ENCODE measurements around the gene CALHM4. TPM values are rescaled to one million over a fixed set of nuclear protein-coding genes. Genes with fewer than 3 reads are reported as not detected.

CALHM4 gene, protein sequence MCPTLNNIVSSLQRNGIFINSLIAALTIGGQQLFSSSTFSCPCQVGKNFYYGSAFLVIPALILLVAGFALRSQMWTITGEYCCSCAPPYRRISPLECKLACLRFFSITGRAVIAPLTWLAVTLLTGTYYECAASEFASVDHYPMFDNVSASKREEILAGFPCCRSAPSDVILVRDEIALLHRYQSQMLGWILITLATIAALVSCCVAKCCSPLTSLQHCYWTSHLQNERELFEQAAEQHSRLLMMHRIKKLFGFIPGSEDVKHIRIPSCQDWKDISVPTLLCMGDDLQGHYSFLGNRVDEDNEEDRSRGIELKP
- total RNA-seq (2014; rRNA removed; shearing (Covaris generic)), result not detected in 2 replicates
- total RNA-seq (2022), result not detected in 2 replicates
- Bru-seq, nascent RNA, result not detected
- BruChase-seq, experiment 1, labeled RNA remaining after a 6-hour chase, result not detected
- BruChase-seq, experiment 2, labeled RNA remaining after a 2-hour chase, result percentile 5 among the genes with signal in this experiment
- long read RNA-seq, result 0 reads

DNA sequence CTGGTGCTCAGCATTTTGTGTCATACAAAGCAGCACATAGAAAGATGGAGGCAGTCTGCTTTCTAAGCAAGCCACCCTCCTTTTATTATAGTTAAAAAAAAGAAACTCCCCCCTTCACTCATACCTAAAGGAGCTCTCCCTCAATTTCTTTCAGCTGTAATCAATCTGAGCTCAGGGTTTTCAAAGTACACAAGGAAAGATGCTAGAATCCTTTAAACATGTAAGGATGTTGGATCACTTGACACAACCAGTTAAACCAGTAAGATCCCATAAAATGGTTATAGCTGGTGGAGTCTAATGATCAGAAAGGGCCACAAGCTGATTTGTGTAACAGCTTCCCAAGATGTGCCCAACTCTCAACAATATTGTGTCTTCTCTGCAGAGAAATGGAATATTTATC, at the start of gene CALHM4:
Gene CALHM4 (plus strand): TSS at position 301 of the 400 bp plus-strand sequence. CDS start 43 bp downstream, at position 344.
- Histone ChIP-seq H3K9me2 (ENCODE audit: insufficient read depth, low read length) (no peaks in the 10 kb centered on the region), H3K4me1 (ENCODE audit: insufficient read depth, low read length, poor library complexity, severe bottlenecking) (no peaks in the 10 kb centered on the region), H3K36me3 (ENCODE audit: insufficient read depth, low read length) (no peaks in the 10 kb centered on the region), H3K79me2 (ENCODE audit: insufficient read depth, low read depth, low read length) (no peaks in the 10 kb centered on the region), H3K27ac (ENCODE audit: low read depth, low read length, poor library complexity, severe bottlenecking) (no peak within 1 kb of the TSS), H2AFZ (ENCODE audit: low read length) (no peak within 1 kb of the TSS), H4K20me1 (ENCODE audit: insufficient read depth, low read length) (no peaks in the 10 kb centered on the region), H3K4me3 (ENCODE audit: low read depth, low read length, poor library complexity, severe bottlenecking) (no peak within 1 kb of the TSS), H3K9me3 (ENCODE audit: low read length) (no peaks in the 10 kb centered on the region), H3K4me2 (ENCODE audit: low read length) (no peak within 1 kb of the TSS)
- ChIA-PET POLR2A (interaction anchor here (0.5 to 1.0 kb wide), 2 partner anchors 10 to 201 kb away, joined by 3 to 5 read pairs; no protein-coding TSS in a partner anchor), CTCF (ENCODE audit: unreplicated experiment) (no interaction called here)
- no peak for TF ChIP-seq EZH2phosphoT487 (IDR thresholded peaks at IDR 0.05; ENCODE audit: borderline replicate concordance, low read depth, low read length)
- TF ChIP-seq, protein P1, sequence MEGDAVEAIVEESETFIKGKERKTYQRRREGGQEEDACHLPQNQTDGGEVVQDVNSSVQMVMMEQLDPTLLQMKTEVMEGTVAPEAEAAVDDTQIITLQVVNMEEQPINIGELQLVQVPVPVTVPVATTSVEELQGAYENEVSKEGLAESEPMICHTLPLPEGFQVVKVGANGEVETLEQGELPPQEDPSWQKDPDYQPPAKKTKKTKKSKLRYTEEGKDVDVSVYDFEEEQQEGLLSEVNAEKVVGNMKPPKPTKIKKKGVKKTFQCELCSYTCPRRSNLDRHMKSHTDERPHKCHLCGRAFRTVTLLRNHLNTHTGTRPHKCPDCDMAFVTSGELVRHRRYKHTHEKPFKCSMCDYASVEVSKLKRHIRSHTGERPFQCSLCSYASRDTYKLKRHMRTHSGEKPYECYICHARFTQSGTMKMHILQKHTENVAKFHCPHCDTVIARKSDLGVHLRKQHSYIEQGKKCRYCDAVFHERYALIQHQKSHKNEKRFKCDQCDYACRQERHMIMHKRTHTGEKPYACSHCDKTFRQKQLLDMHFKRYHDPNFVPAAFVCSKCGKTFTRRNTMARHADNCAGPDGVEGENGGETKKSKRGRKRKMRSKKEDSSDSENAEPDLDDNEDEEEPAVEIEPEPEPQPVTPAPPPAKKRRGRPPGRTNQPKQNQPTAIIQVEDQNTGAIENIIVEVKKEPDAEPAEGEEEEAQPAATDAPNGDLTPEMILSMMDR (conservative IDR thresholded peaks at IDR 0.05; ENCODE audit: low read length), result no peak
- no TSS peak for BruUV-seq (replicated peaks)
- no peak for DNase-seq (ENCODE audit: low spot score)
- intact Hi-C loops (cut with micrococcal nuclease; ENCODE audit: unreplicated experiment), result no loop called here

DNA sequence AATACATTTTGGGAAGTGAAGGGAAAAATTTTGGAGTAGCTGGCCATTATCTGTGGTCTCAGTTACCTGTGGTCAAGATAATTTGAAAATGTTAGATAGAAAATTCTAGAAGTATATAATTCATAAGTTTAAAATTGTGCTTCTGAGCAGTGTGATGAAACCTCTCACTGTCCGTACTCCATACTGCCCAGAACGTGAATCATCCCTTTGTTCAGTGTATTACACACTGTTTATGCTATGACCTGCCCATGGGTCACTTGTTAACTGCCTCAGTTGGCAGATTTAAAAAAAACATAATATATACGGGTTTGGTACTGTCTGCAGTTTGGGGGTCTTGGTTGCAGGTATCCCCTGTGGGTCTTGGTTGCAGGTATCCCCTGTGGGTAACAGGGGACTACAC, 46.2 kb upstream of the CALHM4 start:
- POLR2A ChIA-PET, result no interaction called here
- no peak for DNase-seq (ENCODE audit: low spot score)
- no peaks in the 10 kb centered on the region for H3K36me3 ChIP-seq (ENCODE audit: insufficient read depth, low read length)
- H3K9me3 ChIP-seq (ENCODE audit: low read length), result no peaks in the 10 kb centered on the region
- H3K27ac ChIP-seq (ENCODE audit: low read depth, low read length, poor library complexity, severe bottlenecking), result no peak overlapping the region
- H3K79me2 ChIP-seq (ENCODE audit: insufficient read depth, low read depth, low read length), result no peaks in the 10 kb centered on the region
- BruUV-seq (replicated peaks), result no TSS peak
- no peak overlapping the region for H3K4me2 ChIP-seq (ENCODE audit: low read length)
- no peaks in the 10 kb centered on the region for H3K9me2 ChIP-seq (ENCODE audit: insufficient read depth, low read length)
- no peak overlapping the region for H2AFZ ChIP-seq (ENCODE audit: low read length)
- H4K20me1 ChIP-seq (ENCODE audit: insufficient read depth, low read length), result no peaks in the 10 kb centered on the region
- intact Hi-C loops (cut with micrococcal nuclease; ENCODE audit: unreplicated experiment), result no loop called here
- CTCF ChIA-PET (ENCODE audit: unreplicated experiment), result no interaction called here
- H3K4me3 ChIP-seq (ENCODE audit: low read depth, low read length, poor library complexity, severe bottlenecking), result no peak overlapping the region
- H3K4me1 ChIP-seq (ENCODE audit: insufficient read depth, low read length, poor library complexity, severe bottlenecking), result no peaks in the 10 kb centered on the region
- TF ChIP-seq, protein P1 (conservative IDR thresholded peaks at IDR 0.05; ENCODE audit: low read length), result no peak
- no peak for TF ChIP-seq EZH2phosphoT487 (IDR thresholded peaks at IDR 0.05; ENCODE audit: borderline replicate concordance, low read depth, low read length)

DNA sequence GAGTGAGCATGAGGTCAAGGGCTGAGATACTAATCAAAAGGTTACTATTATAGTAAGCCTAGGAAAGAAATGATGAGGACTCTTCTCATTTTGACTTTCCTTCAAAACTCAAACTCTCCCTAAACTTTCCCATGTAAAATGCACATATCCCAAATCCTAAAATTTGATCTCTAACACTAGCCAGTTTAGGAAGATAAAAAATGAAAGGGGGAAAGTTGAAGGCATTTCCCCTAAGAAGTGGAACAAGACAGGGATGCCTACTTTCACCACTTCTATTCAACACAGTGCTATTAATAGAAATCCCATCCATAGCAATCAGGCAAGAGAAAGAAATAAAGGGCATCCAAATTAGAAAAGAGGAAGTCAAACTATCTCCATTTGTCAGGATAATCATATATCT, 45.0 kb upstream of the CALHM4 start:
- POLR2A ChIA-PET, result no interaction called here
- Histone ChIP-seq H2AFZ (ENCODE audit: low read length) (no peak overlapping the region), H4K20me1 (ENCODE audit: insufficient read depth, low read length) (no peaks in the 10 kb centered on the region), H3K9me3 (ENCODE audit: low read length) (no peaks in the 10 kb centered on the region), H3K79me2 (ENCODE audit: insufficient read depth, low read depth, low read length) (no peaks in the 10 kb centered on the region), H3K36me3 (ENCODE audit: insufficient read depth, low read length) (no peaks in the 10 kb centered on the region), H3K27ac (ENCODE audit: low read depth, low read length, poor library complexity, severe bottlenecking) (no peak overlapping the region), H3K4me2 (ENCODE audit: low read length) (no peak overlapping the region), H3K4me1 (ENCODE audit: insufficient read depth, low read length, poor library complexity, severe bottlenecking) (no peaks in the 10 kb centered on the region), H3K9me2 (ENCODE audit: insufficient read depth, low read length) (no peaks in the 10 kb centered on the region), H3K4me3 (ENCODE audit: low read depth, low read length, poor library complexity, severe bottlenecking) (no peak overlapping the region)
- TF ChIP-seq EZH2phosphoT487 (IDR thresholded peaks at IDR 0.05; ENCODE audit: borderline replicate concordance, low read depth, low read length), result no peak
- TF ChIP-seq, protein P1 (conservative IDR thresholded peaks at IDR 0.05; ENCODE audit: low read length), result no peak
- intact Hi-C loops (cut with micrococcal nuclease; ENCODE audit: unreplicated experiment), result no loop called here
- CTCF ChIA-PET (ENCODE audit: unreplicated experiment), result no interaction called here
- no peak for DNase-seq (ENCODE audit: low spot score)
- BruUV-seq (replicated peaks), result no TSS peak
